Gastroesophageal sphincter (tissue), 3 donors: ENCODE results near the gene FZD10.

Source experiments
- CTCF ChIP-seq, 4 experiments: fragments of 200-600 bp in 2 of 4; fragments of 450-650 bp in 2 of 4; sonication (generic) in 1 of 4; IDR thresholded peaks; one replicate each; pipeline ENCODE4 v1.5.1; 2017 to 2019; ENCODE audit warnings: antibody characterized with exemption in 4 of 4, mild to moderate bottlenecking in 2 of 4, moderate library complexity in 2 of 4
- POLR2A ChIP-seq, 2 donors: fragments of 450-650 bp; IDR thresholded peaks; one replicate each; pipeline ENCODE4 v1.6.1; 2017; ENCODE audit warnings: antibody characterized with exemption in 2 of 2, mild to moderate bottlenecking in 2 of 2, moderate library complexity in 1 of 2
- POLR2AphosphoS5 ChIP-seq: sonication (generic); formaldehyde crosslinking; IDR thresholded peaks from one replicate; pipeline ENCODE4 v1.6.1; 2017; ENCODE audit warnings: antibody characterized with exemption

DNA sequence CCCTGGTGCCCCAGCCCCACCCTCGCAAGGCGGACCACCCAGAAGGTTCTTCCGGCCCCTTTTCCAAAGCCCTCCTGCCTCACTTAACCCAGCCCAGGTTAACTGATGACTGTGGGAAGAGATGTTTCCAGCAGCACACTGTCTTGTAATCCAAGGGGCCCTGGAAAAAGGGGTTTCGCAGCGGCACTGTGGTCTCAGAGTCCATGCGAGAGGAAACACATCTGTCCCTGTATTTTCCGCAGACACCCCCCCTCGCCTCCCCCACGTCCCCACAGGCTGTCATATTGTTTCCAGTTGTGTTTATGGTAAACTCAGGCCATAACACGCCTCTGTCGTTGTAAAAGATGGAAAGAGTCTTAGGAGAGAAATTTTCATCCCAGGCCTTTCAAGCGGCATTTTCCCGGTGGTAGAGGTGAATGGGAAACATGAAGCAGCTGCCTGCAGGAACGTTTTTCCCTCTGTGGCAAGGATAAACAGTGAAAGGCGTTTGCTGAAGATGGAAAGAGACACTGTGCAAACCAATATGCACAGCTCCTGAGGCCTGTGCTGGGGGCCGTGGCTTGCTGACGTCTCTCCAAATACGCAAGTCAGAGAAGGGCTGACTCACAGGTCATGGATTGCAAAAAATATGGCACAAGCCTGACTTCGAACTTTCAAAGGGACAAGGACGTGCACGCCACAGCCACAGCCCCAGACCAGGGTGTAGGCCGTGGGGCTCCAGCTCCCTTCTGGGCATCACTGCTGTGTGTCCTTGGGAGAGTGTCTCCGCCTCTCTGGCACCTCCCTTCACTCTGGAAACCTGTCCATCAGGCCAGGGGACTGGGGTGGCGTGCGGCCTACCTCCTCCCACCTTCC is 22.5 kb upstream of the FZD10 start:
- TF ChIP-seq POLR2A (IDR thresholded peaks at IDR 0.05) (no peak), CTCF (IDR thresholded peaks at IDR 0.05) (no peak), POLR2AphosphoS5 (no peak)
